GM21381 (cell line): ENCODE results near the gene C1QC.
"Not testable (repeated sequence)": the region's sequence is repeated elsewhere in the genome, so short reads cannot be mapped to it uniquely, and the experiment has no call there.

Source experiments
- ATAC-seq: cut with Tn5 transposase; IDR thresholded peaks from one replicate; pipeline ENCODE4 v1.9.1; 2021; ENCODE audit warnings: mild to moderate bottlenecking, moderate library complexity; ENCODE audit not compliant: unreplicated experiment

Gene C1QC

DNA sequence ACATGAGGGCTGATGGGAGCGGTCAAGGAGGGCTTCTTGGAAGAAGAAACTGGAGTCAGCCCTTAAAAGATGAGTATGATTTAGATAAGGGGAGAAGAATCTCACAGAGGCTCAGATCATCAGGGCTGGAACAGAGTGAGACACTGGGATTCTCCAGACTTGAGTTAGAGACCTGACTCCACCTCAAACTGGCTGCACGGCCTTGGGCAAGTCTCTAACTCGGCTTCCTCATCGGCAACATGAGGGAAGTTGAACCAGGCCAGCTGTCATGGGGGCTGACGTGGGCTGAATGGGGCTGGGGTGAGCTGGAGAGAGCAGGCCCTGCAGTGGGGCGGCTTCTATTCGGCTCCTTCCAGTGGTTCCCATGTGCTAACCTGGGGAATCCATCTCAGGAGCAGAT, 2.5 kb downstream of the C1QC start:
- no peak for ATAC-seq

DNA sequence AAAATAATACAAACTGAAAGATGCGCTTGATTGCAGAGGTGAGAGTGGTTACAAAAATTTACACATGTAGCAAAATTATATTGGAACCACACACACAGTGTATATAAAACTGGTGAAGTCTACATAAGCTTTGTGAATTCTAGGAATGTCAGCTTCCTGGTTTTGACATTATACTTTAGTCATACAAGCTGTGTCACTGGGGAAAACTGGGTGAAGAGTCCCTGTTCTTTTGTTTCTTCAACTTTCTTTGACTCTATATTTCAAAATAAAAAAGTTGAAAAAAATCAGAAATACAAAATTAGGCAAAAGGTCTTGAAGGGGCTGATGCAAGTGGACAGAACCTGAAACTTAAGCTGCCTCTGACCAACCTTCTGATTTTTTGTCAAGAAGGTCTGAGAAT, 3.0 kb downstream of the C1QC start:
- ATAC-seq: no peak

DNA sequence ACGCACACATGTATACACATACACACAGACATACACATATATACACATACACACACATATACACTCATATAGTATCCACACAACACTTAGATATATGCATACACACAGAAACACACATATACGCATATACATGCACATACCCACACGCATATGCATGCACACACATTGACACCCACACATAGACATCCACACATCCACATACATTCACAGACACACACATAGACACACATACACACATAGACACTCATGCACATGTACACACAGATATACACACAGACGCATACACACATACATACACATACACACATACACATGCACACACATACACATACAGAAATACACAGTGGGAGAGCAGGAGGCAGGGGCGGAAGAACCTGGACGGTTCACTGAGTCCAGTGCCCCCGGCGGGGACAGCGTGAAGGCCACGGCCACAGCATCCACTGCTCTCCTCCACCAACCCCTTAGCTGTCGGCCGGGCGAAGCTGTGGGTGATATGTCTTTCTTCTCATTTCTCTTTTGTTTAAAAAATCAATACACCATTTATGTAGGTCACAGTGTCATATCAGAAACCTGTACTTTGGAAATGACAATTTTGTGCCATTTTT, 6.8 kb downstream of the C1QC start:
- ATAC-seq: no peak

DNA sequence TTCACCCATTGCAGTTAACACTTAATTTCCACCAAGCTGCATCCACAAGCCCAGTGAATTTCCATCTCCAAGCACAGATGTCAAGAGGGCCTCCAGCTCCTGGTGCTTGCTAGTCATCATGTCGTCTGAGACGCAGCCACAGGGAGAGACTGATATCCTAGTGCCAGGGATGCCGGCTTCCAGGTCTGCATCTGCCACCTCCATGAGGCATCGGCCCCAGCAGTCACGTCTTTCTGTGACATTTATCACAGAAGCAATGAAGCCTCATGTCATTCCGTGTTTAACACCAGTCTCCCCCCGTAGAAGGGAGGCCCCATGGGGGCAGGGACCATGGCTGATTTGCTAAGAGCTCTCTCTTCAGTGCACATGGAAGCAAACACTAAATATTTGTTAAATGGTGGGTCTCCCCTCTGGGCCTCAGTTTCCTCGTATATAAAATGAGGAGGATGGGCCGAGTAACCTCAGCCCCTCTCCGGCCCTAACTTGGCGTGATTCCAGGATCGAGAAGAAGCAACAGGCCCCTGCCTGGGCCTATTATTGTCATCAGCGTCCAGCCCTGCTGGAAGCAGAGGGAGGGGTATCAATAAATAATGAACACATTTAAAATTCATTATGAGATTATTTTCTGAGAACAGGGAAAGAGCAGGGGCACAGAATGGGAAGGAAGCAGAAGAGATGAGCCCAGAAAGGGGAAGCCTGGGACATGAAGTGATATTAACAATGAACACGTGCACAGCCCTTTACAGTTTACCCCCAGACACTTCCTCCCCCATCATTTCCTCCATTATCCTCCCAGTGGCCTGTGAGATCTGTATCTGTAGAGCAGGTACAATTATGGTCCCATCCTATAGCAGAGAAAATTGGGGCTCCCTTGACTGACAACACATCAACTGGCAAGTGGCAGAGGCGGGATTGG, 8.8 kb downstream of the C1QC start:
- no peak for ATAC-seq

DNA sequence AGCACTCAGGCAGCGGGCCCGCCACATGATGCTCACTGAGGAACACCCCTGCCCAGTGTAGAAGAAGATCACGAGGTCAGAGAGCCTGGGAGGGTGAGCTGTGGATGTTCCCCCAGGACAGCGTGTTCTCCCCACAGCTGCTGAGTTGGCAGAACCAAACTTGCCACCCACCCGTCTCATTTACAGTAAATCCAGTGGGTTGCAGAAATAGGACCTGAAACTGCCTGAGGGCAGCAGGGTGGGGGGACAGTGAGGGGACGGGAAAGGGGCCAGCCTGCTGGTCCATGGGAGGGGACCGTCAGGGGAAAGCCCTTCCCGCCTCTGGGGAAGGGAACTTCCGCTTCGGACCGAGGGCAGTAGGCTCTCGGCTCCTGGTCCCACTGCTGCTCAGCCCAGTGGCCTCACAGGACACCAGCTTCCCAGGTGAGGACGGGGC, 9.5 kb downstream of the C1QC start, which contains the start of gene C1QB:
Gene C1QB, plus strand, starts transcription at position 356 of the 436 bp plus-strand sequence. CDS start 6,227 bp downstream, outside the sequence.
- ATAC-seq: no peak

DNA sequence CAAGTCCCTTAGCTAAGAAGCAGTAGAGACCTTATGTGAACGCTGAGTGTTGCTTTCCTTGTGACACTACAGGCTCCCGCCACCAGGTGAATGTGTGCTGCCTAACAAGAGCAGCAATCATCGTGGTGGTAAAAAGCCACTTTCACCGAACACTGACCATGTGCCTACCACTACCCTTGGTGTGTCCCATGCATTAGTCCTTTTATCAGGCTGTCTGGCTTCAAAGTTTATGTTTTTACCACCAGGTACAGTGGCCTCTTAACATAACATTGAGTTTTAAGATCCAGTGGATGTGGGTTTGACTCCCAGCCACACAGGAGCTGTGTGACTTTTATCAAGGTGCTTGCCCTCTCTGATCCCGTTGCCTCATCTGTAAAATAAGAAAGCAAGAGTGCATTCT, 11.3 kb downstream of the C1QC start:
- ATAC-seq: no peak

DNA sequence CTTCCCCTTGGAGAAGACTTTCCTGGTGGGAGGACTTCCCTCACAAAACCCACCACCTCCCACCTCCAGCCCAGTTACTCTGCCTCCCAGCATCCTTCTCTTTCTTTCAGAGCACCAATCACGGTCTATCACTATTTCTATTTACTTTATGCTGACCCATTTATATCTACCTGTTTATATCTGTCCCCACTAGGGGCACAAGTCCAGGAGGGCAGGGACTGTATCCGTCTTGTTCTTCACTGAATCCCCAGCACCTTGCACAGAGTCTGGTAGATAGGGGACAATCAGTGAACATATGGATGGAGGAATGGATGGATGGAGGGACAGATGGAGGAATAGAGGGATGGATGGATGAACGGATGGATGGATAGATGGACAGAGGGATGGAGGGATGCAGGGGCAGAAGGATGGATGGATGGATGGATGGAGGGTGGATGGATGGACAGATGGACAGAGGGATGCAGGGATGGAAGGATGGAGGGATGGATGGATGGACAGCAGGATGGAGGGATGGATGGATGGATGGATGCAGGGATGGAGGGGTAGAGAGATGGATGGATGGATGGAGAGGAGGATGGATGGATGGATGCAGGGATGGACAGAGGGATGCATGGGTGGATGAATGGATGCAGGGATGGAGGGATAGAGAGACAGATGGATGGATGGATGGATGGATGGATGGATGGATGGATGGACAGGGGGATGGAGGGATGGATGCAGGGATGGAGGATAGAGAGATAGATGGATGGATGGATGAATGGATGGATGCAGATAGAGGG, 15.1 kb downstream of the C1QC start:
- no peak for ATAC-seq

DNA sequence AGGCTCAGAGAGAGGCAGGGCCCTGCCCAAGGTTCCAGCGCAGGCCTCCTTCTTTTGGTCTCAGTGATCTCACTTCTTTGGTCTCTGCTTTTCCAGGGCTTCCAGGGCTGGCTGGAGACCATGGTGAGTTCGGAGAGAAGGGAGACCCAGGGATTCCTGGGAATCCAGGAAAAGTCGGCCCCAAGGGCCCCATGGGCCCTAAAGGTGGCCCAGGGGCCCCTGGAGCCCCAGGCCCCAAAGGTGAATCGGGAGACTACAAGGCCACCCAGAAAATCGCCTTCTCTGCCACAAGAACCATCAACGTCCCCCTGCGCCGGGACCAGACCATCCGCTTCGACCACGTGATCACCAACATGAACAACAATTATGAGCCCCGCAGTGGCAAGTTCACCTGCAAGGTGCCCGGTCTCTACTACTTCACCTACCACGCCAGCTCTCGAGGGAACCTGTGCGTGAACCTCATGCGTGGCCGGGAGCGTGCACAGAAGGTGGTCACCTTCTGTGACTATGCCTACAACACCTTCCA, 17.3 kb downstream of the C1QC start:
- ATAC-seq: no peak

DNA sequence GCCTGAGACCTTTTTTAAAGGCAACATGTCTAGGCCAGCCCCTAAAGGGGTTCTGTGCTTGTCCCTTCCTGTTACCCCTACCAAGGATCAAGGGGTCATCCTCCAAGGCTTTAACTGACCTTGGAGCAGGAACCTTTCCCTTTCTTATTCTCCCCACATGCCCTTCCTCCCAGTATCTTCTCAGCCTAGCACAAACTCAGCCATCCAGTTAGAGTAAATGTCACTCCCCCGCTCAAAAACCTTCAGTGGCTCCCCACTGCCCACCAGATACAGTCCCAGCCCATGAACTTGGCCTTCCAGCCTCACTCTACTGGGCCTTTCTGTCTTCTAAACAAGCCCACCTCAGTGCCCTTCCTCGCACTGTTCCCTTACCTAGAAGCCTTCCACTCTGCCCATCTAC, 18.4 kb downstream of the C1QC start:
- no peak for ATAC-seq

DNA sequence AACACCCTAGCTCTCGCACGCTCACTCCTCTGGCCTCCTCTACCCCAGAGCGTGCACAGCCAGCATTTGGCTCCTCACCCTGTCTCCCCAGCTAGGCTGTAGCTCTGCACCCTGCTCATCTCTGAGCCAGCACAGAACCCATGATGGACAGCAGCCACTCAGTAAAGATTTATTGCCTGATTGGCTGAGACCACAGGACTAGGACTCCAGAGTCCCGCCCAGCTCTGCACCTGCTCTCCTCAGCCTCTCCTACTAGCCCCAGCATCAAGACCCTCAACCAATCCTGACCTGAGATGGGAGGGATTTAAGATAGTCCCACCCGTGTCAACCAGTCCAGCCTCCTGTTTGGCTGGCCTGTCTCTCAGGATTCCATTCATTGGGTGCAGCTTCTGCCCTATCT, 18.9 kb downstream of the C1QC start:
- no peak for ATAC-seq

DNA sequence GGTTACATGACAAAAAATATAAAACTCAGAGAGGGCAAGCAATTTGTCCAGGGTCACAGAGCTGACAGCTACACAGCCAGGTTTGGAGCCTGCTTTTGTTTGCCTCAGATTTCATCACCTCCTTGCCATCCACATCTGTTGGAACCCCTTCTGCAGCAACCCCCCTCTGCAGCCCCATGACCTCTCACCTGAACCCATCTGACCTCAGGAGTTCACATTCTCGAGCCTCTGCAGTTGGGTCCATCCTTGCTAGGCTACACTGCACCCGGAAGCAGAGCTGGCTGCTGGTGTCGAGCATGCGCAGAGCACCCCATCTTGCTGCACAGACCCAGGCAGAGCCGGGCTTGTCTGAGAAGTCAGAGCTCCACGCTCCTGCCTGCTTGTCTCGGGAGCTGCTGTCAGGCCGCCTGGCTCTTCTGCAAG, 19.6 kb downstream of the C1QC start:
- ATAC-seq: no peak

DNA sequence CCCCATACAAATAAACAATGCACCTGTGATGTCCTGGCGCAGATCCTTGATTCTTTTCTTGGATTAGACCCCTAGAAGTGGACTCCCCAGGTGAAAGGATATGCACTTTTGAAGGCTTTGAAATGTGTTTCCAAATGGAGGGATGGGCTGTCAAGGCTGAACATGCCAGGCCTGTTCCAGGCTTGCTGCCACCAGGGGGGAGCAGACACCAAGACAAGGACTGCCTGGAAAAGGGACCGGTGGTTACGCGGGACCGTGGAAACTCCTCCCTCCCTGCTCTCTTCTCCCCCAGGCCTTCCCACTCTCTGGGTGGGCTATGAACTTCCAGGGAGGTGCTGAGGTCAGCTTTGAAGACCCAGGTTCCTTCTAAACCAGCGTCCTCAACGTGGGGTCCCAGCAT, 22.3 kb downstream of the C1QC start:
- no peak for ATAC-seq

DNA sequence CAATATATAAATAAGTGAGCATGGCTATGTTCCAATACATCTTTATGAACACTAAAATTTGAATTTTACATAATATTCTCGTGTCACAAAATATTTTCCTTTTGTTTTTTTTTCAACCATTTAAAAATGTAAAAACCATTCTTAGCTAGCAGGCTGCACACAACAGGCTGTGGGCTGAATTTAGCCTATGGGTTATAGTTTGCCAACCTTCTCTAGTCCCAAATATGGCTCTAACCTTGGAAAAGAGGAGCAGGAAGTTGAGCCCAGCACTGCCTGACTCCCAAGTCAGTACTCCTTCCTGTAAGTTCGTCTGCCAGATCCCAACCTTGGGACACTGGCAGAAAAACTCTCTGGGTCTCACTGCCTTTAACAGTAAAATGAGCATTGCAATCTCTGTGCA, 23.0 kb downstream of the C1QC start:
- no peak for ATAC-seq

DNA sequence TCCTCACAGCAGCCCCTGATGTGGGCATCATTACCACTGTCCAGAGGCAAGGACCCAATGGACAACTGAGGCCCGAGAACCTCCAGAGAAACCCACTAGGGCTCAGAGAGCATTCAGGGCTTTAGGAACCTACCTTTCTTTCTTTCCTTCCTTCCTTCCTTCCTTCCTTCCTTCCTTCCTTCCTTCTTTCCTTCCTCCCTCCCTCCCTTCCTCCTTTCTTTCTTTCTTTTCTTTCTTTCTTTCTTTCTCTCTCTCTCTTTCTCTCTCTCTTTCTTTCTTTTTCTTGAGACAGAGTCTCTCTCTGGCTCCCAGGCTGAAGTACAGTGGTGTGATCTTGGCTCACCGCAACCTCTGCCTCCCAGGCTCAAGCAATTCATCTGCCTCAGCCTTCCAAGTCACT, 25.4 kb downstream of the C1QC start:
- ATAC-seq: not testable (repeated sequence)

DNA sequence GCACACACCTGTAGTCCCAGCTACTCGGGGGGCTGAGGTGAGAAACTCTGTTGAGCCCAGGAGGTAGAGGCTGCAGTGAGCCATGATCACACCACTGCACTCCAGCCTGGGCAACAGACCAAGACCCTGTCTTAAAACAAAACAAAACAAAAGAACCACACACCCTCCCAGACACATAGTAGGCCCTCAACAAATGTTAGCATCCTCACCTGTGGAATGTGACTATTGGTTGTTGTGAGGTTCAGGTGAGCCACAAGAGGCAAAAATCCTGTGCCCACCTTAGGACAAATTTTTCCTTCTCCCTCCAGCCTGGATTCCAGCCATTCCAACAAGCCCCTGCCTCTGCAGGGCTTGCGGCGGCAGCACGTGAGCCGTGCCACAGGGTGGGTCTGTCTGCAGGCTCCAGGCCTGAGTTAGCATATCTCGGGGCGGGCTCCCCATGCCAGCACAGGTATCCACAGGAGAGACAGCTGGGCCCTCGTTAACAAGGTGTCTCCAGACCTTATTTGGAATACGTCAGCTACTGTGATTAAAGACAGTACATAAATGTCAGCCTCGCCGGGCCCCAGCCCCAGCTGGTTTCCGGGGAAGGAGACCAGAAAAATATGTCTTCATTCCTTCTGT, 27.0 kb downstream of the C1QC start:
- no peak for ATAC-seq

DNA sequence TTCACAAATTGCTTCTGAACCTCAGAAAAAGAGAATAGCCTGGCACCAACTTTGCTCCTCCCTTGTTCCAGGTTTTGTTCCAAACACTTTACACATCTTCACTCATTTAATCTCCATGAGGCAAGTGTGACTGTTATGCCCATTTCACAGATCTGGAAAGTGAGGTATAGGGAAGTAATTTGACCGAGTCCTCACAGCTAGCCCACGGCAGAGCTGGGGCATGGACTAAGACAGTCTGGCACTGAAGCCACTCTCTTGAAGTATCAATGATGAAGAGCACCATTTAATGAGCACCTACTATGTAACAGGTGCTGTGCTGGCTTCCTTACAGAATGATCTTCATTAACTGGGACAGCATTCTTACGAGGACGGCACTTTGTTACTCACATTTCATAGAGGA, 28.6 kb downstream of the C1QC start:
- ATAC-seq: no peak

DNA sequence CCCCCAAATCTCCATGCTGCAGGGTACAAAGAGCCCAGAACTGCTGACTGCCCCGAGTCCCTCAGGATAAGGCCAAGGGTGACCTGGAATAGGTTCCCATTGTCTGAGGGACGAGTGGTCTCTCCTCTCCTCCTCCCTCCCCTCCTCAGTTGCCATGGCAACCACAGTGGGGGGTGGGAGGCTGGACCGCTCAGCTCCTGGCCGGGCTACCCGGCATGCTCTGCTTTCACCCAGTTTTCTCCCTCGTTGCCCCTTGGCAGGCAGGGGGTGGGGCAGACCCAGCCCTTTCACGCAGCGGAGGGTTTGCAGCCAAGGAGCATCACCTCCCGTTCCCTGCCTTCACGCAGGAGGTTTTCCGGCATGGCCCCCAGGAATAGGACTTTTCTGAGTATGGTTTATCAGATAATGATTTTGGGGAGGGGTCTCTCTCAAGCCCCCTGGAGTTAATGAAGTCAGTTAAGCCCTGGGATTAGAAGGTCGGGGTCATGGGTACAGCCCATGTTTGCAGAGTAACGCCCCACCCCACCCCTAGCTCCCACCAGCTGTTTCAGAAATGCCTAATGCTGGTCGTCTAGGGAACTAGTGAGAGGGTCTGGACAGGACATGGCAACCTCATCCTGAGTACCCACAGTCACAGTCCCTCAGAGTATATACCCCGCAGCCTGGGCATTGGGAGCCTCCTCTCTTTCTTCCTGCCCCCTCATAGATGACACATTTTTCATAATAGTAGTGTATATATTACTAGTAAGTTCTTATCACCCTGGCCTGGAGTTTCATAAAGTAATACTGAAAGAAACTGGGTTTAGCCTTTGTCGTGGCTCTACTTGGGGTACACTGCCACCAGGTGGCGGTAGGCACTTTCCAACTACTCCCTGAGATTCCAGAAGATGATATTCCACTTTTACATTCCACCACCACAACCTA, 30.3 kb downstream of the C1QC start:
- ATAC-seq: no peak

DNA sequence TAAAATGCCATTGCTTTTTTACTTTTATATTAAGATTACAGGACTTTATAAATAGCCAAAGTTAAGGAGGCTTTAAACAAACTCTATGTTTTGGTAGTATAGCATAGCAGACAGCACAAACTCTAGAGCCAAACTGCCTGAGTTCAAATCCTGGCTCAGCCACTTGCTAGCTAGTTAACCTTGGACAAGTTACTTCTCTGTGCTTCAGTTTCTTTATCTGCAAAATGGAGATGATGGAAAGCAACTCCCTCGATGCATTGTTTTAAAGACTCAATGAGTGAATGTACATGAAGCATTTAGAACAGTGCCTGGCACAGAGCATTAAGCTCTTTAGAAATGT, 30.9 kb downstream of the C1QC start:
- ATAC-seq: no peak

DNA sequence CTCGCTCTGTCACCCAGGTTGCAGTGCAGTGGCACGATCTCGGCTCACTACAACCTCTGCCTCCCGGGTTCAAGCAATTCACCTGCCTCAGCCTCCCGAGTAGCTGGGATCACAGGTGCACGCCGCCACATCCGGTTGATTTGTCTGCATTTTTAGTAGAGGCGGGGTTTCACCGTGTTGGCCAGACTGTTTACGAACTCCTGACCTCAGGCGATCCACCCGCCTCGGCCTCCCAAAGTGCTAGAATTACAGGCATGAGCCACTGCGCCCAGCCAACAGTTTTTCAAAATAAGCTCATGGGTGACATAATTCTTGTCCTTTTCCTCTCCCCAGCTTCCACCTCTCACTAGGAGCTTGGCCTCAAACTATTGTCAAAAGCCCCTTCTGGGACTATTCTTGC, 32.7 kb downstream of the C1QC start:
- not testable (repeated sequence) for ATAC-seq
